Type B pancreatic cell (in vitro differentiated cells): Measurements from ENCODE around the gene ZNF423. TPM values are rescaled to one million over a fixed set of nuclear protein-coding genes. Genes with fewer than 3 reads are reported as not detected.

Experiments
- DNase-seq: peaks from one replicate; pipeline ENCODE4 v3.0.0; 2021; ENCODE audit warnings: mixed read lengths; ENCODE audit not compliant: unreplicated experiment; ENCODE audit errors: extremely low spot score
- H3K27ac Mint-ChIP-seq: 2 replicates; pipeline ENCODE4 v1.8.0; 2021; ENCODE audit warnings: mild to moderate bottlenecking, mixed read lengths
- H3K27me3 Mint-ChIP-seq: 2 replicates; pipeline ENCODE4 v1.8.0; 2021; ENCODE audit warnings: mixed read lengths
- H3K36me3 Mint-ChIP-seq: 2 replicates; pipeline ENCODE4 v1.8.0; 2021; ENCODE audit warnings: mixed read lengths
- H3K4me1 Mint-ChIP-seq: one replicate; pipeline ENCODE4 v1.8.0; 2021; ENCODE audit warnings: mixed read lengths; ENCODE audit not compliant: unreplicated experiment
- H3K4me3 Mint-ChIP-seq: 2 replicates; pipeline ENCODE4 v1.8.0; 2021; ENCODE audit warnings: mild to moderate bottlenecking, mixed read lengths
- H3K9me3 Mint-ChIP-seq: 2 replicates; pipeline ENCODE4 v1.8.0; 2021; ENCODE audit warnings: mixed read lengths
- CTCF ChIP-seq: fragments of 200-600 bp; sonication (generic); conservative IDR thresholded peaks from 2 replicates; pipeline ENCODE4 v1.5.0; 2021; ENCODE audit warnings: antibody characterized with exemption, mild to moderate bottlenecking
- total RNA-seq: library from RNA; stranded (reverse); gene quantifications from 2 replicates; pipeline ENCODE4 v1.2.1, GENCODE V29; 2021; ENCODE audit warnings: low replicate concordance

ZNF423 gene
- total RNA-seq, 1 donor from 2014 or later, result 72.6 TPM

- no peaks in the 10 kb centered on the region for H3K36me3 Mint-ChIP-seq
- peak overlapping the region; percentile 69 for H3K27ac Mint-ChIP-seq
- peak overlapping the region; percentile 81 for H3K4me3 Mint-ChIP-seq
- H3K27me3 Mint-ChIP-seq, result peaks cover 4% of the 10 kb centered on the region
- peaks cover 59% of the 10 kb centered on the region for H3K4me1 Mint-ChIP-seq
- TF ChIP-seq CTCF, result no peak
- no peak for DNase-seq
- no peaks in the 10 kb centered on the region for H3K9me3 Mint-ChIP-seq
These were observed 100.0 kb downstream of the ZNF423 start for GRCh38 chr16:49755716-49756505.

GRCh38 chr16:49755313-49755620 is 100.6 kb downstream of the ZNF423 start:
- Mint-ChIP-seq H3K27ac (peak overlapping the region; percentile 69), H3K9me3 (no peaks in the 10 kb centered on the region), H3K36me3 (no peaks in the 10 kb centered on the region), H3K4me3 (peak overlapping the region; percentile 81), H3K27me3 (peaks cover 4% of the 10 kb centered on the region), H3K4me1 (peaks cover 64% of the 10 kb centered on the region)
- no peak for DNase-seq
- peak; percentile 60 for TF ChIP-seq CTCF

- peak overlapping the region; percentile 69 for H3K27ac Mint-ChIP-seq
- peak overlapping the region; percentile 81 for H3K4me3 Mint-ChIP-seq
- H3K4me1 Mint-ChIP-seq, result peaks cover 66% of the 10 kb centered on the region
- H3K27me3 Mint-ChIP-seq, result peaks cover 4% of the 10 kb centered on the region
- no peaks in the 10 kb centered on the region for H3K9me3 Mint-ChIP-seq
- TF ChIP-seq CTCF, result no peak
- H3K36me3 Mint-ChIP-seq, result no peaks in the 10 kb centered on the region
- no peak for DNase-seq
These were observed 101.2 kb downstream of the ZNF423 start for GRCh38 chr16:49754495-49755312.

- DNase-seq, result no peak
- Mint-ChIP-seq H3K27ac (no peak overlapping the region), H3K36me3 (no peaks in the 10 kb centered on the region), H3K4me3 (no peak overlapping the region), H3K4me1 (peaks cover 64% of the 10 kb centered on the region), H3K9me3 (no peaks in the 10 kb centered on the region), H3K27me3 (peaks cover 7% of the 10 kb centered on the region)
- TF ChIP-seq CTCF, result no peak
These were observed 105.4 kb downstream of the ZNF423 start for GRCh38 chr16:49750341-49751000.

GRCh38 chr16:49749816-49750215 is 106.1 kb downstream of the ZNF423 start:
- no peak overlapping the region for H3K4me3 Mint-ChIP-seq
- peaks cover 3% of the 10 kb centered on the region for H3K27me3 Mint-ChIP-seq
- H3K4me1 Mint-ChIP-seq, result peaks cover 64% of the 10 kb centered on the region
- H3K9me3 Mint-ChIP-seq, result no peaks in the 10 kb centered on the region
- no peak for TF ChIP-seq CTCF
- H3K36me3 Mint-ChIP-seq, result no peaks in the 10 kb centered on the region
- DNase-seq, result no peak
- no peak overlapping the region for H3K27ac Mint-ChIP-seq
